Fibroblast of skin of right quadriceps (primary cell): ENCODE data around the gene MTUS2.
"Not testable (repeated sequence)": the region's sequence is repeated elsewhere in the genome, so short reads cannot be mapped to it uniquely, and the experiment has no call there.

Experiments used
- DNase-seq: peaks from one replicate; pipeline ENCODE4 v3.0.0-alpha.2; 2013

Gene MTUS2

GRCh38 chr13:29339386-29340272 is 519.5 kb downstream of the MTUS2 start:
- no peak for DNase-seq

GRCh38 chr13:29345860-29346582 is 525.9 kb downstream of the MTUS2 start:
- not testable (repeated sequence) for DNase-seq

GRCh38 chr13:29355029-29355428 is 534.9 kb downstream of the MTUS2 start:
- no peak for DNase-seq

- DNase-seq = no peak
Measured at GRCh38 chr13:29359181-29359580, 539.0 kb downstream of the MTUS2 start.

GRCh38 chr13:29361716-29362115 is 541.6 kb downstream of the MTUS2 start:
- DNase-seq = no peak

GRCh38 chr13:29362849-29363604 is 542.9 kb downstream of the MTUS2 start:
- DNase-seq = peak; percentile 28

- peak; percentile 39 for DNase-seq
Measured at GRCh38 chr13:29369060-29369743, 549.1 kb downstream of the MTUS2 start.

GRCh38 chr13:29379281-29379680 is 559.1 kb downstream of the MTUS2 start:
- DNase-seq = no peak

- DNase-seq = no peak
Measured at GRCh38 chr13:29379865-29380264, 559.7 kb downstream of the MTUS2 start.

GRCh38 chr13:29382021-29382420 is 561.9 kb downstream of the MTUS2 start:
- no peak for DNase-seq

- DNase-seq = no peak
Measured at GRCh38 chr13:29383476-29383875, 563.3 kb downstream of the MTUS2 start.

GRCh38 chr13:29384466-29384865 is 564.3 kb downstream of the MTUS2 start:
- no peak for DNase-seq

GRCh38 chr13:29384871-29385270 is 564.7 kb downstream of the MTUS2 start:
- DNase-seq = no peak

GRCh38 chr13:29386246-29386645 is 566.1 kb downstream of the MTUS2 start:
- DNase-seq = no peak

- DNase-seq = not testable (repeated sequence)
Measured at GRCh38 chr13:29390598-29390997, 570.5 kb downstream of the MTUS2 start.

- DNase-seq = peak; percentile 3
Measured at GRCh38 chr13:29396446-29396845, 576.3 kb downstream of the MTUS2 start.

GRCh38 chr13:29397265-29397664 is 577.1 kb downstream of the MTUS2 start:
- DNase-seq = no peak

GRCh38 chr13:29402166-29402636 is 582.1 kb downstream of the MTUS2 start:
- DNase-seq = peak; percentile 6

GRCh38 chr13:29405401-29405800 is 585.3 kb downstream of the MTUS2 start:
- DNase-seq = no peak

GRCh38 chr13:29411481-29411880 is 591.3 kb downstream of the MTUS2 start:
- peak; percentile 80 for DNase-seq

- no peak for DNase-seq
Measured at GRCh38 chr13:29418026-29418425, 597.9 kb downstream of the MTUS2 start.

GRCh38 chr13:29421118-29421517 is 601.0 kb downstream of the MTUS2 start:
- DNase-seq = no peak

- DNase-seq = no peak
Measured at GRCh38 chr13:29422015-29422414, 601.9 kb downstream of the MTUS2 start.
